CD4-positive, alpha-beta T cell treated with Interleukin-17A for 4 hours (primary cell): ENCODE measurements around the gene CNOT3.

Source experiments
- DNase-seq: peaks from one replicate; pipeline ENCODE4 v3.0.0-alpha.2; 2020; ENCODE audit warnings: mixed read lengths

The CNOT3 gene

DNA sequence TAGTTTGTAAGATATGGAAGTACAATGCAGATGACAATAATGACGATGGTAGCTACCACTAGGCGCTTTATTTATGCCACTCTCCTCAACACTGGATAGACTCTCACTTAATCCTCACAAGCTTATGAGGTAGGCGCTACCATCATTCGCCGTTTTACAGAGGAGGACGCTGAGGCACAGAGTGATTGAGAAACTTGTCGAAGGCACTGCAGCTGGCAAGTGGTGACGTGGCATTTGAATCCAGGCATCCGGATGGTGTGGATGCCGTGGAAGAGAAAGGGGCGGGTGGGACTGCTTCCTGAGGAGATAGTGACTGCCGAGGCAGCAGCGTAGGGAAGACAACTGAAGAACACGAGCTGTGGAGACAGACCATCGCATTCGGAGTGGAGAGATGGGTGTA lies 61.8 kb downstream of the CNOT3 start:
- no peak for DNase-seq

DNA sequence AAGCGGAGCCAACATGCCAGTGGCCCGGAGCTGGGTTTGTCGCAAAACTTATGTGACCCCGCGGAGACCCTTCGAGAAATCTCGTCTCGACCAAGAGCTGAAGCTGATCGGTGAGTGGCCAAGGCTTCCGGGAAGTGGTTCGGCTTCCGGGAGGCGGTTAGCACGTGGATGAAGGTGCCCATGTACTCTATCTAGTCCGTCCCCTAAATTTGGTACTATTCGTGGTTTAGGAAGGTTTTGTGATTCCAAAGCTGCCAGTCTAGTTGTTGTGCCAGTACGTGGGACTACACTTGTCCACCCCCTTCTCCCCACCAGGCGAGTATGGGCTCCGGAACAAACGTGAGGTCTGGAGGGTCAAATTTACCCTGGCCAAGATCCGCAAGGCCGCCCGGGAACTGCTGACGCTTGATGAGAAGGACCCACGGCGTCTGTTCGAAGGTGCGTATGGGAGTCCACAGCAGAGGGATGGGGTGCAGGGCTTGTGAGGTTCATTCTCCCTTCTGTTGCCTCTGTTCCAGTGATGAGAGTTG lies 63.7 kb downstream of the CNOT3 start:
- no peak for DNase-seq

DNA sequence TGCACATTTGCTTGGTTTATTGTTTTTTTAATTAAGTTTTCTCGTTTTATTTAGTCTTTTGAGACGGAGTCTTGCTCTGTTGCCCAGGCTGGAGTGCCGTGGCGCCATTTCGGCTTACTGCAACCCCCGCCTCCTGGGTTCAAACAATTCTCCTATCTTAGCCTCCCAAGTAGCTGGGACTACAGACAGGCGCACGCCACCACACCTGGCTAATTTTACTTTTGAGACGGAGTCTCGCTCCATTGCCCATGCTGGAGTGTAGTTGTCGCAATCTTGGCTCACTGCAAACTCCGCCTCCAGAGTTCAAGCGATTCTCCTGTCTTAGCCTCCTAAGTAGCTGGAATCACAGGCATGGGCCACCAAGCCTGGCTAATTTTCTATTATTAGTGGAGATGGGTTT lies 64.4 kb downstream of the CNOT3 start:
- no peak for DNase-seq

DNA sequence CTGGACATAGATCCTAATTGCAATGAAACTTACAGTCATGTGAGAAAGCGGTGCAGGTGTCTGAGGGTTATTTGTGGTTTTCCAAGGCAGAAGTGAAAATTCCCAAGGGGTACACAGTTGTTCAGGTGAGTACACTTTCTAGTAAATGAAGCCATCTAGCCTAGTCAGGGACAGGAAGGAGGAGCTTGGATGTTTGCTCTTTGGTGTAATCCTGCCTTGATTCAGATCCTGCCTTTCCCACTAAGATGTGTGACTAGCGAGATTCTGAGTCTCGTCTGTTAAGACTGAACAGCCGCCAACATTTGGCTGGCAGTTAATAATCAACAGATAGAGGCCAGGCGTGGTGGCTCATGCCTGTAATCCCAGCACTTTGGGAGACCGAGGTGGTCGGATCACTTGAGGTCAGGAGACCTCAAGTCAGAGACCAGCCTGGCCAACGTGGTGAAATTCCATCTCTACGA lies 65.6 kb downstream of the CNOT3 start:
- no peak for DNase-seq

DNA sequence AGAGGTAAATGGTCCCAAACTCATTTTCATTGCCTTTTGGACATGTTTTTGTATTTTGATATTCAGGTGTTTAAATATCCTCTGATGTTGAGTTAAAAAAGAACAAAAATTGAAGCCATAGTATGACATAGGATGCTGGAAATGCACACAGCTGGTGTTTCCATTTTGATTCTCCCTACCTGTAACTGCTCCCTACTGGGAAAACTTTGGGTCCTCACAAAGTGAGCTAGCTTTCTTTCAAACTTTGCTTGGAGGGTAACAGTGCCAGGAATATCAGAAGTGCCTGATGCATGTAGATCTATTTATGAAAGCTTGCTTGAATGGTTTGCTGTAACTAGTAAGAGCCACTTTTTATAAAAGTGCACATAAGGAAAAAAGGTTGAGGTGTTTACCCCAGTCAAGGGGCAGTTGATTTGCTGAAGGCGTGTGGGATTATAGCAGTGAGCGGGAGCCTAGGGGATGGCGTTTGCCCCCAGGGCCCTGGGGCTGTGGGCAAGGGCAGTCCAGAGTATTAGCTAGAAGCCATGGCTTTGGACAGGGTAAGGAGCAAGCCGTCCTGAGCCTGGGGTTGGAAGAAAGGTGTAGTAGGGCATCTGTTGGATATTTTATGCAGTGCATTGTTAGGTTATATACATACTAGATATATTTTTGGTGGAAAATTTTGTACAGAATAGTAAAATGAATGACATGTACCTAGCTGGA lies 67.4 kb downstream of the CNOT3 start:
- no peak for DNase-seq
